ENCODE results near the gene UQCC2.

GRCh38 chr6:33735216-33735615, 23.7 kb upstream of the UQCC2 start:
- TF ChIP-seq EZH2phosphoT487 (IDR thresholded peaks at IDR 0.05; ENCODE audit: insufficient read depth, low read depth) (no peak), EZH2 (IDR thresholded peaks at IDR 0.05; ENCODE audit: insufficient read depth, poor library complexity, severe bottlenecking) (no peak)

Measured in GM23248 (cell line).